NCI-H69 (cell line): ENCODE measurements around the gene UNC50.
"Not testable (repeated sequence)": the region's sequence is repeated elsewhere in the genome, so short reads cannot be mapped to it uniquely, and the experiment has no call there.

ENCODE experiments used
- DNase-seq: peaks from one replicate; lab custom pipeline; 2025; lab: John Stamatoyannopoulos, UW

Gene UNC50

DNA sequence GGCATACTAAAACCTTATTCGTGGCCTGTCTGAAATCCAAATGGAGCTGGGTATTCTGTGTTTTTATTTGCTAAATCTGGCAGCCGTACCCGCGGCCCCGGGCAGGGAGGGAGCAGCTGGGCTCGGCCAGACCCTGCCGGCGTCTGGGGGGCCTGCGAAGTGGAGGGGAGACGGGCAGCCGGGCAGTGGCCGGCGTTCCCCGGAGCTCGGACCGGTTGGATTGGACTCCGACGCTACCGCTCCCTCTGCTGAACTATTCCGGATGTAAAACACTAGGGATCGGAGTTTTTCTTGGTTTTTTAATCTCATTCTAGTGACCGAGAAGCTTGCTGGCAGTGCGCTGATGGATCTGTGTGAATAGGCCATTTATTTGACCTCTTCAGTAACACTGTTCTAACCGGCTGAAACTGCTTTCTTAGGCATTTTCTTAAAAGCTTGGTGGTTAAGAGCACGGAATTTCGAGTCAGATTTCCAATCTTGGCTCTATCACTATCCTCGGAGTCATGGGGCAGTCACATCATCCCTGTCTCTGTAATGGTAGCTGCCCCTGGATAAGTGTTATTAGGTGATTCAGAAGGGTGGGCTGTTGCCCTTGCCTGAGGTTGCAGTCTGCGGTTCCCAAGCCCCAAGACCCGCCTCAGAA lies 694 bp downstream of the UNC50 start:
- peak; percentile 9 for DNase-seq

DNA sequence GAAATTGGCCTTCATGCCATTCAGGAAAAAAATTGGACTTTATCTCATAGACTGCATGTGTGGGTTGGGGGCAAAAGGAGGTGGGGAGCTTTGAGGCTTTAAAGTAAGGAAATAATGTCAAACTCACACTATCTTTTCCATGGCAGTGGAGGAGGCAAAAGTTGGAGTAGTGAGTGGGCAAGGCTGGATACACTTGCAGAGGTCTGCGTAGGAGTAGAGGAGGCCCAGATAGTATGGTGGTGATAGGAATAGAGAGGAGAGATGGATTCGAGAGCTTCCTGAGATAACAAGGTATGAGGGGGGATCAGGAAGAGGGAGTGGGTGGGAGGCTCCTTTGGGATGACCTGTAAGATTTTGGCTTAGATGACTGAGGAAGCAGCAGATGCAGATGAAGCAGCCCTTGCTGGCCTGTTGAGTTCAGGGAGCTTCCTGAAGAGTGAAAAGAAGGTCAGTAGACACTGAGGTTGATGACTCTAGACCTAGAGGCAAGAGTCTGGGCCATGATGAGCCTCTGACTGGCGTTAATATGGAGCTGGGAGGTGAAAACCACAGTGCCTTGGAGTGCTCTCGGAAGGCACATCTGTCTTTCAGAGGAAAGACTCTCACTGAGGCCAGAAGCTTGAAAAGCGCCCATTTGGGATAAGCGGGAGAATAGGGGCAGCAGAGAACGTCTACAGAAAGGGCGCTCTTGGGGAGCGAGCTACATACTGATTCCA lies 5.8 kb downstream of the UNC50 start:
- DNase-seq: no peak

DNA sequence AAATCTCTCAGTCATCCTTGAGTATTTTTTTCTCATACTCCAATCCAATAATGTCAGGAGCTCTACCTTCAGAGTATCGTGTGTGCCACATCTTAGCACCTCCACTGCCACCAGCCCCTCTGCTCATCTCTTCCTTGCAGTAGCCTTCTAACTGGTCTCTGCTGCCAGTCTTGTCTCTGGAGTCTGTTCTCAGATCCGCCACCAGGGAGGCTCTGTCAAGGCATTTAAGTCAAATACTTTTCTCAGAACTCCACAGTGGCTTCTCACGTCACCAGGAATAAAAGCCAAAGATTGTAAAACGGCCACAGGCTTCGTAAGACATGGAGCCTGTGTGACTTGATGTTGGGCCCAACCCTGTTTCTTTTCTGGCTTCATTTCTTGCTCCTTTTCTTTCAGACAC lies 7.1 kb downstream of the UNC50 start:
- DNase-seq: no peak

DNA sequence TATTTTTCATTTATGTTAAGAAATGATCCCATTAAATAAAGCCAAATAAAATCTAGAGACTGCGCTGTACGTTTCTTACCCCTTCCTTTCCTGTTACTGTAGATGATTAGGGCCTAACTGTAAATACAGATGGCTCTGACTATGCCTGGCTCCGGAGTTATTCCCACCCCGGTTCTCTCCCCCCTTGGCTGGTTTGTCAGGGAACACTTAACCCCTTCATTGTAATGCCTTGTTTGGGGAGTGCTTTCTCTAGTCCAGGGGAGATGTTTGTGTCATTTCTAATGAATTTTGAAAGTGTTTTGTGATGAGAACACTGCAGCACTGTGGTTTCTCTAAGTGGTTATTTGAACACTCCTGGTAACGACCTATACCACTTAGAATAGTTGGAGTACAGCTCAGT lies 8.8 kb downstream of the UNC50 start:
- DNase-seq: no peak

DNA sequence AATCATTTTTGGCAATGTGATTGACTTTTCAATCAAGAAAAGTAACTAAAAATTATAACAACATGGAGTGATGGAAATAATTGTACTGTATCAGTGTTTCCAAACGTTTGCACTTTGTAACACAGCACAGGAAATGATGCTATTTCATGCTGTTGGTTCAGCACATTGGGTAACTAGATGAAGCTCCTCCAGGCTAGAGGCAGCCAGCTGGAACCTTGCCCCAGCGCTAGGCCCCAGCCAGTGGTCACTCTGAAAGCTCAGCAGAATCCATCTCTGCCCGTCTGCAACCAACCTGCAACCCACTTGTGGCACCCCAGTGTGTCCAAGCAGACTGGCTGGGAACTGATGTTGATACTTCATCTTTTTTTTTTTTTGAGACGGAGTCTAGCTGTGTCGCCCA lies 15.3 kb downstream of the UNC50 start:
- DNase-seq: peak; percentile 11

DNA sequence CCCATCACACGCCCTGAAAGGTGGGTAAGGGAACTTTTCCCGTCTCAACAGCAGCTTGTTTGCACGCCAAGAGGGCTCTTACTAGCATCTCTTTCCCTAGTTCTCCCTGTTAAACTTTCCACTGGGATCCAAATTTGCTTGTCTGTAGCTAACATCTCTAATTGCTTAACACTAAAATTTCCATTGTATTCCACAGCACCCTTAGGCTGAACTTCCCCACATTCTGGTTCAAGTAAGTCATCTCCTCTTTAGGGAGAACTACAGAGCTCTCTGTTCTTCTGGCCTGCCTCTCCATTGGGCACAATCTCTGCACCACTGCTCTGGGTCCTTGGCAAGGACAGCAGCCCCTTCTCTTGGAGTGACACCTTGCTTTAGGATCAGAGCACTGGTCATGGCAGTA lies 24.0 kb downstream of the UNC50 start:
- no peak for DNase-seq

DNA sequence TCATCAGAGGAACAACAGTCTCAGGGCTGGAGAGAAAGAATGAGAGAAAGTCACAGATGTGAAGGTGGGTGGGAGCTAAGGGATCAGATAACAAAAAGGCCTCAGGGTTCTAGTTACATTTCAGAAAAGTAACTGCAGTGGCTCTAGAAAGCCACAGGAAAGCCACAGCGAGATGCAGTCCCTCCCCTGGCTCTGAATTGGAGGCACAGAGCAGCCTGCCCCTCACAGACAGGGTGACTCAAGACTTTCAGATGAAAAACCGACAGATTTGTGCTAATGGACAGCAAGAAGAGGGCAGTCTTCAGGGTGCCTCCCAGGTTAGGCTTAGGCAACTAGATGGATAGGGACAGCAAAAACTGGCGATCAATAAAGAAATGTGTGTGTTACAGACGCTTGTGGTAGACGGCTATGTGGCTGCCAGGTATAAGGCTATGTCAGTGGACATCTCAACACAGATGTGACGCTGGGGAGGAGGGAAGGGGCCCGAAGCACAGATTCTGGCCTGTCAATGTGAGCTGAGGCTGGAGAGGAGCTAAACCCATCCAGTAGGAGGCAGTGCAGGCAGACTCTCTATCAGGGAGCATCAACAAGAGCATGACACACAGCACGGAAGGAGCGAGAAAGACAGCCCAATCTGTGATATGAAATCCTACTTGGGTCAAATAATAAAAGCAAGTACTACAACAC lies 26.2 kb downstream of the UNC50 start:
- peak; percentile 12 for DNase-seq

DNA sequence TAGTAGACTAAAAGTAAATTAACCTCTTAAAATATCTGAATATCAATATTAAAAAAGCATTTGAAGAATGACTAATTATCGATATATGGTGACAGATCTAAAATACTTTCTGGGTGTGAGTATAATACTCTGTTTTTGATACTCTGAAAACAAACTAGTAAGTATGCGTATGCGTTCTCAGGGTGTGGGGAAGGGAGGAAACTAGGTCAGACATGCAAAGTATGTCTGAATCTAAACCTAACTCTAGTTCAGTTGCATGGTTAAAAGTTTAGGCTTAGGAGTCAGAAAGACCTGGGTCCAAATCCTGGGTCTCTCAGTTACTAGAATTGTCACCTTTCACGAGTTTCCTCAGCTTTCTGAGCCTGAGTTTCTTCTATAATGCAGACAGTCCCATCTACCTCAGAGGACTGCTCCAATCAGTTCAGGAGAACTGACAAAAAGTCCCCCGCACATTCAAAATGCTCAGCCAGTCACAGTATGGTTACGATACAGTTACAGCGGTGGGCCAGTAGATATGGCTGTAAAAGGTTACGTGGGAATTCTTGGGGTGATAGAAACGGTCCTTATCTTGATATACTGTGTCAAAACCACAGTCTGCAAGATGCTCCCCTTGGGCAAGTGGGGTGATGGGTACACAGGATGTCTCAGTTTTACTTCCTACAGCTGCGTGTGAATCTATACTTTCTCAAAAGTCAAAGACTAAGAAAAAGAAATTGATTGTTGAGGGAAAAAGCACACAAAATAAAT lies 29.2 kb downstream of the UNC50 start:
- no peak for DNase-seq

DNA sequence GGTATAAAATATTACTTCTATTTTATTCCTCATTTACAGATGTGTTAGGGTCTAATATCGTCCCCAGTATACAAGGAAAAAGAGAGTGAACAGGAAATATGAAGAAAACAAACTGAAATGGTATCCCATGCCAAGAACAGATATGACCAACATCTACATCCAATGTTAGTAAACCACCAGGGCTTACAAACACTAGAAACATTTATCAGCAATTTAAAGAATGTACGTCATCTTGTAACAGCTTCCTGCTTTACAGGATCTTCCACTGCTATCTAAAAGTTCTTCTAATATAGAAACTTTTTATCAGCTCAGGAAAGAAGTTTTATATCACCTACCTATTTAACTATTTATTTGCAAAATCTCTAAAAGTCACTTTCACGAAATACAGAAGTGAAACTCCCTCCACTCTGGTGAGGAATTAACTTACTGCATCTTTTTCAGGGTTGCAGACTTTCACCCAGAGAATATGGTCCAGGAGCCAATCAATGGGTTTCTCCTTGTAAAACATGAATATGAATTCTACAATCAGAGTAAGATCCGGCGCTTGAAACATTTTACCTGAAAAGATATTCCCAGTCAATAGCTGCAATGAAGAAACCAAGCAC lies 35.2 kb downstream of the UNC50 start:
- DNase-seq: no peak

DNA sequence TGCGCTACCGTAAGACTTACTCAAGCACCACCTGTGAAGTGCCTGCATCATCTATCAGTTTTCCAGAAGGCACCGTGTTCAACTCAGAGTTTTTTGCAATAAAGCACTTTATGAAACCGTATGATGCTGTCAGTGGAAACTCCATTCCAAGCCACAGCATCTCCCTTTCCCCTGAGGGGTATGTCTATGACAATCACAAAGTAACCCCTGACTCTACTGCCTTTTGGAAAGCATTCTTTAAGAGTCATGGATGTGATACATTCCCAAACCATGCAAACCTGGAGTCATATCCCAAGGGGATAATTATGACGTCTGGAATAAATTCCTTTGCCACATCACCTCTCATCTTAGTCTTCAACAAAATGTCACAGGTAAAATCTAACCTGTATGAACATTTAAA lies 39.2 kb downstream of the UNC50 start:
- DNase-seq: no peak

DNA sequence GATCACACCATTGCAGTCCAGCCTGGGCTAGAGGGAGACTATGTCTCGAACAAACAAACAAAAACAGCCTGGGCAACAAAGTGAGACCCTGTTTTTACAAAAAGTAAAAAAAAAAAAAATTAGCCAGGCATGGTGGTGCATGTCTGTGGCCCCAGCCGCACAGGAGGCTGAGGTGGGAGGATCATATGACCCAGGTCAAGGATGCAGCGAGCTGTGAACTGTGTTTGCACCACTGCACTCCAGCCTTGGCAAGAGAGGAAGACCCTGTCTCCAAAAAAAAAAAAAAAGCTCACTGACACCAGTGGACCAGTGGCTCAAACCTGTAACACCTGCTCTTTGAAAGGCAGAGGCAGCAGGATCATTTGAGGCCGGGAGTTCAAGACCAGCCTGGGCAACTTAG lies 40.1 kb downstream of the UNC50 start:
- DNase-seq: no peak

DNA sequence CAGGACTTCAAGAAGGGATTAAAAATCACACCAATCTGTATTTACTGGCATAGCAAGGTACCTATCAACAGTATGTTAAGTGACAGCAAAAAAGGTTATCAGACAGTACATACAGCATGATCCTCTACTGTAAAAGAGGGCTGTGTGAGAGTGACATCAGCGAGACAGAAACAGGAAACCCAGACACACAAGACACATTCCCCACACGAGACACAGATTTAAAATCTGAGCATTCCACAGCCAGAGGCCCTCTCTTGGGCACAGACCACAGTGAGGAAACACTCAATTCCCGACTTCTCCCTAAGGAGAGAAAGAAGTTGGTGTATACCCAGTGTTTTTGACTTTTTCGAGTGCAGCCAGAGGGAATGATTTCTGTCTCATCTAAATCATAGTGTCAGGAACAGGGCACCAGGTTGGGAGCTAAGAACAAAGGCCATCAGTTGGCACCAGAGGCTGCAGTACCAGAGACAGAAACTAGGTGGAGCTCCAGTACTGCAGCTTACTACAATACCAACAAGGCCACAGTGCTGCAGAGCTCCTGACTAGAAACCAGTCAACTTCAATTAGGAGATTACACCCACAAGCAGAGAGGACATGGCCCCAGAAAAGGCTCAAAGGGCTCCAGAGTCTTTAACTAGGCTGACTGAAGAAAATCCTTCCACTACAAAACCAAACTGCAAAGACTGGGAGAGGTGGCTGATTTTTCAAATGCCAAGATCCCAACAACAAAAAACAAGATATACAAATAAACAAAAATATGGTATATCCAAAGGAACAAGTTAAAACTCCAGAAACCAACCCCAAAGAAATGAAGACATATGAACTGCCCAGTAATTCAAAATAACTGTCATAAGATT lies 41.0 kb downstream of the UNC50 start:
- DNase-seq: peak; percentile 77

DNA sequence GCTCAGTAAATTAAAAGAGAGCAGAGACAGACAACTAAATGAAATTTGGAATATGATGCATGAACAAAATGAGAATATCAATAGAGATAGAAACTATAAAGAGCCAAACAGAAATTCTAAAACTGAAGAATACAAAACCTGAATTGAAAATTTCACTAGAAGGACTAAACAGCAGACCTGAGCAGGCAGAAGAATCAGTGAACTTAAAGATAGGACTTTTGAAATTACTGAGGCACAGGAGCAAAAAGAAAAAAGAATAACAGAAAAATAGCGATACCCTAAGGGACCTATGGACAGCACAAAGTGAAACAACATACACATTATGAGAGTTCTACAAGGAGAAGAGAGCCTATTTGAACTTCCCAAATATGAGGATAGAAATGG lies 41.6 kb downstream of the UNC50 start:
- DNase-seq: no peak

DNA sequence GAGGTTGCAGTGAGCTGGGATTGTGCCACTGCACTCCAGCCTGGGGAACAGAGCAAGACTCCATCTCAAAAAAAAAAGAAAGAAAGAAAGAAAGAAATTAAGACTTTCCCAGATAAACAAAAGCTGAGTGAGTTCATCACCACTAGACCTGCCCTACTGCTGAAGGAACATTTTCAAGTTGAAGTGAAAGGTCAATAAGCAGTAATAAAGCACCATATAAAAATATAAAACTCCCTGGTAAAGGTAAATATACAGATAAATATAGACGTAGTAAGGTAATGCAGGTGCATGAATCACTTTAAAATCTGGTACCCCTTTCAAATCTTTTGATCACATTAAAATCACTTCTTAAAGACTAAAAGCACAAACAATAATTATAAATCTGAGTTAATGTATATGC lies 42.6 kb downstream of the UNC50 start:
- no peak for DNase-seq

DNA sequence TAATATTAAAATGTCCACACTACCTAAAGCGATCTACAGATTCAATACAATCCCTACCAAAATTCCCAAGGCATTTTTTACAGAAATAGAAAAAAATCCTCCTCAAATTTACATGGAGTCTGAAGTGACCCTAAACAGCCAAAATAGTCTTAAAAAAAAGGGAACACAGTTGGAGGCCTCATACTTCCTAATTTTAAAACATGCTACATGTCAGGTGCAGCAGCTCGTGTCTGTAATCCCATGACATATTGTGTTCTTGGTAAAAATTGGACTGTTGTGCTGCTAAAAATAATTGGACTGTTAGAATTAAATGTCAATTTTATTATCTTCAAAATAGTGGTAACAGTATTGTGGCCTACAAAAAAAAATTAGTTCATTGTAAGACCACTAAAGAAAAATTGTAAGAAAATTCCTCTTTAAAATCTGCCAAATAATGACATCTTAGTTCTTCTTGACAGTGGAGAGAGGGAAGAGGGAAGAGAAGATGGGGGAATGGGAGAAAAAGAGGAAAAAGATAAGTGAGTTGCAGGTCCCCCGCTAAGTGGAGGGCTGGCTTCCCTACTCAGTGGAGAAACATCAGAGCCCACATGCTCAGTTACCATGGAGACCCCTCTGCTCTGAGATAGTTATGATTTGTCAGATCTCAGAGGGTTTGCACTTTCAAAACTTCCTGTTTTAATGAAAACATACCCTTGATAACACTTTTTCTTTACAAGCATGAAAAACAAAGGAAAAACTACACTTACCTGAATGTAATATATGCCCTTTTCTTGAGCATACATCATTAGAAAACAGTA lies 46.5 kb downstream of the UNC50 start:
- DNase-seq: no peak

DNA sequence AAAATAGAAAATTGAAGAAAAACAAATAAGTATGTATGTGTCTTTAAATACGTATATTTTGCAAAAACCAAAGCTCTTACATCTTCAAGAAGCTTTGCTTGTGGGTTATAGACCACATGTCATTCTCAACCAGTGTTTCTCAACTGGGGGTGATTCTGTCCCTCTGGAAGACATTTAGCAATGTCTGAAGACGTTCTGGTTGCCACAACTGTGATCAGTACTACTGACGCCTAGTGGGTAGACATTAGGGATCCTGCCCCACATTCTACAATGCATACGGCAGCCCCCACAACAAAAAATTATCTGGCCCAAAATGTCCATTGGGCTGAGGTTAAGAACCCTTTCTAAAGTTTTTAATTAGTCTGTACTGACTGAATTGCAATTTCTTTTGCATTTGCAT lies 48.4 kb downstream of the UNC50 start:
- no peak for DNase-seq

DNA sequence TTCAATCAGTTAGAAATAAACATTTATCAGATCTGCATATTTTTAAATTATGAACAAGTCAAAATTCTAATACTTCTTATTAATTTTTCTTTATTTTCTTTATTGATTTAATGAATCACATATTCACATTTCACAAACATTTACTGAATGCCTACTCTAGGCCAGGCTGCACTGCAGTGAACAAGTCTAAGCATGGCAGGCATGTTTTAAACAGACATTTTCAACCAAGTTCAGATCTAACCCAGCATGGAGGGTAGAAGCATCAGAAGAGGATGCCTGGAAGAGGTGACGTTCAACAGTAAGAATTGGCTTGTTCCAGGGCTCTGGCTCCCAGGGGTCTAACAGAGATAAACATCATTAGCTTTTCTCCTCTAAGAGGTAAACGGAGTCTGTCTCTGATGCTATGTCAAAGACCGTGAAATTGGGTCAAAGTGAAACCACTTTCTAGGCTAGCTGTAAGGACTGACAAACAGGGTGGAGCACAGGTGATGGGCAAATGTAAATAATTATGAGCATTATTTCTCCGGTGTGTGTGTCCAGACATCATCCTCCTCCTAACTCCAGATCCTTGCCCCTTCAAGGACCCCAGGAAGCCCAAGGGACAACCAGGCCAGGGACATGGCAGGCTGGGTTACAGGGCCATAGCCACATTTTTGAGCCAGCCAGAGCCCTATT lies 50.6 kb downstream of the UNC50 start:
- no peak for DNase-seq

DNA sequence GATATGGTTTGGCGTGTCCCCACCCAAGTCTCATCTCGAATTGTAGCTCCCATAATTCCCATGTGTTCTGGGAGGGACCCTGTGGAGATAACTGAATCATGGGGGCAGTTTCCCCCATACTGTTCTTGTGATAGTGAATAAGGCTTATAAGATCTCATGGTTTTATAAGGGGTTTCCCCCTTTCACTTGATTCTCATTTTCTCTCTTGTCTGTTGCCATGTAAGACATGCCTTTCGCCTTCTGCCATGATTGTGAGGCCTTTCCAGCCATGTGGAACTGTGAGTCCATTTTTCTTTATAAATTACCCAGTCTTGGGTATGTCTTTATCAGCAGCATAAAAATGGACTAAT lies 51.1 kb downstream of the UNC50 start:
- DNase-seq: not testable (repeated sequence)

DNA sequence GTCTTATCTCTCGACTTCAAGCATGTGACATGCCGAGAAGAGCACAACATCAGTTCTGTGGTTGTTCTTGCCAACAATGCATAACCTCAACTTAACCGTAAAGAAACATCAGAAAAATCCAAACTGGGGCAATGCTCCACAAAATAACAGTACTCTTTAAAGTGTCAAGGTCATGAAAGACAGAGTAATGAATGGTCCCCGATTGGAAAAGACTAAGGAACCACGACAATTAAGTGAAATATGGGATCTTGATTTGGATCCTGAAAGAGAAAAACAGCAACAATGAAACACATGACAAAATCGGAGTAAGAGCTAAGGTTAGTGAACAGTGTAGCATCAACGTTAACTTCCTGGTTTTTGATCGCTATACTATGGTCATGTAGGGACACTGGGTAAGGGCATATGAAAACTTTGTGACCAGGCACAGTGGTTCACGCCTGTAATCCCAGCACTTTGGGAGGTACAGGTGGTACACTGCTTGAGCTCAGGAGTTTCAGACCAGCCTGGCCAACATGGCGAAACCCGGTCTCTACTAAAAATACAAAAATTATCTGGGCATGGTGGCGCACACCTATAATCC lies 55.2 kb downstream of the UNC50 start:
- no peak for DNase-seq

DNA sequence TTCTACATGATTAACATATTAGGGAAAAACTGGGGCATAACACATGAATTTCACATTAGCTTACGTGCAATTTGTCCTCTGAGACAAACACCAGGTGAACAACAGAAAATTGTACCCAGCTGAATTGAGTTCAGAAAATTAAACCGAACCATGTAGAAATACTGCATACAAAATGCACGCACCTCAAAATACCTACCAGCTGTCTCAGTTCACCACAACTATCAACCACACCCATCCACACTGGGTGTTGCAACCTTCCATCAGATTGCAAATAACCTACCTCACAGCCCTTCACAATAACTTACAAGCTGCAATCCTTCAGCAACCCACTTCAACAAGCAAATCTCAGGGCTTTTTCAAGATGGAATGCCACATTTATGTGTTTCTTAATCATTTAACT lies 55.9 kb downstream of the UNC50 start:
- peak; percentile 1 for DNase-seq
